GM12878 (cell line): Measurements from ENCODE around the gene MISP3. TPM values are rescaled to one million over a fixed set of nuclear protein-coding genes. Genes with fewer than 3 reads are reported as not detected.

ENCODE experiments used
- ATF3 ChIP-seq: IDR thresholded peaks from 2 replicates; pipeline ENCODE4 v1.6.1; 2011; ENCODE audit warnings: low read depth, mild to moderate bottlenecking, low read length, moderate library complexity, borderline replicate concordance; ENCODE audit errors: extremely low read depth
- BACH1 ChIP-seq: fragments of 450-650 bp; IDR thresholded peaks from 2 replicates; pipeline ENCODE4 v1.6.1; 2017; ENCODE audit warnings: mild to moderate bottlenecking, borderline replicate concordance
- CEBPB ChIP-seq, 2 experiments: fragments of 150-350 bp in 1 of 2; IDR thresholded peaks; 2 replicates each; pipeline ENCODE4 v1.6.1; 2012 to 2014; ENCODE audit warnings: low read depth in 2 of 2, low read length in 2 of 2, borderline replicate concordance in 1 of 2, inconsistent platforms in 1 of 2
- IKZF2 ChIP-seq, 2 experiments: fragments of 450-650 bp; IDR thresholded peaks; 2 replicates each; pipeline ENCODE4 v1.6.1; 2017; ENCODE audit warnings: mild to moderate bottlenecking in 2 of 2, moderate library complexity in 2 of 2
- LARP7 ChIP-seq: fragments of 450-650 bp; IDR thresholded peaks from 2 replicates; pipeline ENCODE4 v1.6.1; 2017; ENCODE audit warnings: mild to moderate bottlenecking
- MTA3 ChIP-seq: IDR thresholded peaks from 2 replicates; pipeline ENCODE4 v1.6.1; 2012; ENCODE audit warnings: low read length, inconsistent platforms, borderline replicate concordance
- MYB ChIP-seq: fragments of 150-350 bp; IDR thresholded peaks from 2 replicates; pipeline ENCODE4 v1.6.1; 2014; ENCODE audit warnings: mild to moderate bottlenecking, low read depth, low read length, borderline replicate concordance
- NKRF ChIP-seq: fragments of 450-650 bp; conservative IDR thresholded peaks from 2 replicates; pipeline ENCODE4 v1.6.1; 2017; ENCODE audit warnings: mild to moderate bottlenecking, moderate library complexity
- NR2C1 ChIP-seq: fragments of 450-650 bp; IDR thresholded peaks from 2 replicates; pipeline ENCODE4 v1.6.1; 2017; ENCODE audit warnings: antibody characterized with exemption, mild to moderate bottlenecking, moderate library complexity
- NR2F1 ChIP-seq: fragments of 450-650 bp; conservative IDR thresholded peaks from 2 replicates; pipeline ENCODE4 v1.6.1; 2017; ENCODE audit warnings: mild to moderate bottlenecking
- RB1 ChIP-seq: fragments of 450-650 bp; formaldehyde crosslinking; IDR thresholded peaks from 2 replicates; pipeline ENCODE4 v1.6.1; 2017; ENCODE audit warnings: mild to moderate bottlenecking, borderline replicate concordance
- SMARCA5 ChIP-seq: fragments of 450-650 bp; IDR thresholded peaks from 2 replicates; pipeline ENCODE4 v1.6.1; 2017; ENCODE audit warnings: mild to moderate bottlenecking
- ZBTB4 ChIP-seq: fragments of 450-650 bp; formaldehyde crosslinking; IDR thresholded peaks from 2 replicates; pipeline ENCODE4 v1.4.0; 2022; ENCODE audit warnings: mild to moderate bottlenecking, moderate library complexity
- polyA plus RNA-seq, 11 experiments: library from polyadenylated mRNA; depleted of rRNA in 4 of 11; unstranded in 6 of 11; stranded (reverse) in 5 of 11; fragments of >200 nt; fragmentation: Nextera tagmentation in 4 of 11; fragmentation: Illumina TruSeq in 1 of 11; extraction: Ambion mirVana in 4 of 11; extraction: Trizol in 1 of 11; gene quantifications; 1 replicate in 1 of 11; 2 replicates in 10 of 11; pipeline versions ENCODE4 v1.2.1 to v1.2.3, GENCODE V29; 2011 to 2016; ENCODE audit warnings: inconsistent platforms in 2 of 11, missing spikeins in 2 of 11, low read depth in 1 of 11
- total RNA-seq, 4 experiments: library from RNA; depleted of rRNA in 3 of 4; stranded (reverse); fragments of >200 nt in 3 of 4; fragmentation: Illumina TruSeq in 1 of 4; extraction: Trizol in 1 of 4; gene quantifications; 2 replicates each; pipeline versions ENCODE4 v1.2.1 to v1.2.3, GENCODE V29; 2013 to 2021
- TF ChIP-seq, protein P1 (sequence below): fragments of 450-650 bp; formaldehyde crosslinking; IDR thresholded peaks from 2 replicates; pipeline ENCODE4 v1.4.0; 2020; ENCODE audit warnings: mild to moderate bottlenecking, moderate library complexity
- TF ChIP-seq, protein P2 (sequence below): fragments of 450-650 bp; IDR thresholded peaks from 2 replicates; pipeline ENCODE4 v1.6.1; 2017; ENCODE audit warnings: low read depth, mild to moderate bottlenecking, moderate library complexity
- TF ChIP-seq, protein P3 (sequence below): IDR thresholded peaks from 2 replicates; pipeline ENCODE4 v1.6.1; 2012; ENCODE audit warnings: low read depth, low read length, improper control_type of control experiment

MISP3 gene
- total and polyA plus RNA-seq, 10 of the 15 experiments (the other 5 are each of a cell fraction or from before 2014, with no cell fraction given): 0.07 to 1.4 (median 0.64) TPM

DNA sequence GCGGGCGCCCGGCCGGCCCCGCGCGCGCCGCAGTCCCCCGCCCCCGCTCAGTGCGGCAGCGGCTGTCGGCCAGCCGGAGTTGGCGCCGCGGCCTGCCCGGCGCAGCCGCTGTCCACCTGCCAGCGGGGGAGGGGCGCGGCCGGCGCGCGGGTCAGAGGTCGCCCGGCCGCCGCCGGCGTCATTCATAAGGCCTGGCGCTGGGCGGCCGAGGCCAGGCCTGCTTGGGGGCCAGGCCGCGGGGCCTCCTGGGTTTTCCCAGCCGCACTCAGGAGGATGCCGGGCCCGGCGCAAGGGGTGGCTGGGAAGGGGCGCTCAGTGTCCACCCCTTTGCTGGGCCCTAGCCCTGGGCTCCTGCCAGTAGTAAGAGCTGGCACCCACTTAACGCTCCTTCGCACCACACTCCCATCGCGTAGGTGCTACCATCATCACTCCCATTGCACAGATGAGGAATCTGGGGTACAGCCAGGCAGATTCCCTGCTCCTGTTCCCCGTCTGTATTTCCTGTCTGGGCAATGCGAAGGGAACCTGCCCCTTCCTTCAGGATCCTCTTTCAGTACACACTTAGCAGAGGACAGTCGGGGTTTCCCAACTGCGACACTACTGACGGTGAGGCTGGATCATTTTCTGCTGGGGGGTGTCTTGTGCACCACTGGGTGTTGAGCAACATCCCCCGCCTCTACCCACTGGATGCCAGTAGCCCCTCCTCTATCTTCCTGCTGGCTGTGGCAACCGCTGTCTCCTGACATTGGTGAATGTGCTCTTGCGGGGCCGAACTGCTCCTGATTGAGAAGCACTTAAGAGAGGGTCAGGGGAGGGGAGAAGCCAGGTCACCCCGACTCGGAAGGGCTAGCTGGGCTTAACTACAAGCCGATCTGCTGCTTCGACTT, 45.8 kb downstream of the MISP3 start (continued):
- TF ChIP-seq MTA3 (peak; percentile 85; the same call in 1 of the 2 replicates), RB1 (no peak), NR2F1 (peak; percentile 99), CEBPB (IDR thresholded peaks at IDR 0.05; ENCODE audit: borderline replicate concordance in 1 of 2, low read depth in 2 of 2, low read length in 2 of 2) (peak in 1 of 2 experiments; percentile 44; a peak in 1 of 4 replicates), NR2C1 (peak; percentile 94), LARP7 (peak; percentile 75; the same call in 1 of the 2 replicates), MYB (no peak), ATF3 (no peak), SMARCA5 (0 out of 2 replicates have a peak, but pooled peaks have one; percentile 81), BACH1 (0 out of 2 replicates have a peak, but pooled peaks have one; percentile 51), IKZF2 (IDR thresholded peaks at IDR 0.05) (peak; percentile 41 to 49; a peak in 2 of 4 replicates), NKRF (peak; percentile 65; the same call in 1 of the 2 replicates), ZBTB4 (CRISPR knock-in tag) (no peak)
- TF ChIP-seq, protein P1, sequence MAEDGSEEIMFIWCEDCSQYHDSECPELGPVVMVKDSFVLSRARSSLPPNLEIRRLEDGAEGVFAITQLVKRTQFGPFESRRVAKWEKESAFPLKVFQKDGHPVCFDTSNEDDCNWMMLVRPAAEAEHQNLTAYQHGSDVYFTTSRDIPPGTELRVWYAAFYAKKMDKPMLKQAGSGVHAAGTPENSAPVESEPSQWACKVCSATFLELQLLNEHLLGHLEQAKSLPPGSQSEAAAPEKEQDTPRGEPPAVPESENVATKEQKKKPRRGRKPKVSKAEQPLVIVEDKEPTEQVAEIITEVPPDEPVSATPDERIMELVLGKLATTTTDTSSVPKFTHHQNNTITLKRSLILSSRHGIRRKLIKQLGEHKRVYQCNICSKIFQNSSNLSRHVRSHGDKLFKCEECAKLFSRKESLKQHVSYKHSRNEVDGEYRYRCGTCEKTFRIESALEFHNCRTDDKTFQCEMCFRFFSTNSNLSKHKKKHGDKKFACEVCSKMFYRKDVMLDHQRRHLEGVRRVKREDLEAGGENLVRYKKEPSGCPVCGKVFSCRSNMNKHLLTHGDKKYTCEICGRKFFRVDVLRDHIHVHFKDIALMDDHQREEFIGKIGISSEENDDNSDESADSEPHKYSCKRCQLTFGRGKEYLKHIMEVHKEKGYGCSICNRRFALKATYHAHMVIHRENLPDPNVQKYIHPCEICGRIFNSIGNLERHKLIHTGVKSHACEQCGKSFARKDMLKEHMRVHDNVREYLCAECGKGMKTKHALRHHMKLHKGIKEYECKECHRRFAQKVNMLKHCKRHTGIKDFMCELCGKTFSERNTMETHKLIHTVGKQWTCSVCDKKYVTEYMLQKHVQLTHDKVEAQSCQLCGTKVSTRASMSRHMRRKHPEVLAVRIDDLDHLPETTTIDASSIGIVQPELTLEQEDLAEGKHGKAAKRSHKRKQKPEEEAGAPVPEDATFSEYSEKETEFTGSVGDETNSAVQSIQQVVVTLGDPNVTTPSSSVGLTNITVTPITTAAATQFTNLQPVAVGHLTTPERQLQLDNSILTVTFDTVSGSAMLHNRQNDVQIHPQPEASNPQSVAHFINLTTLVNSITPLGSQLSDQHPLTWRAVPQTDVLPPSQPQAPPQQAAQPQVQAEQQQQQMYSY: no peak
- TF ChIP-seq, protein P2, sequence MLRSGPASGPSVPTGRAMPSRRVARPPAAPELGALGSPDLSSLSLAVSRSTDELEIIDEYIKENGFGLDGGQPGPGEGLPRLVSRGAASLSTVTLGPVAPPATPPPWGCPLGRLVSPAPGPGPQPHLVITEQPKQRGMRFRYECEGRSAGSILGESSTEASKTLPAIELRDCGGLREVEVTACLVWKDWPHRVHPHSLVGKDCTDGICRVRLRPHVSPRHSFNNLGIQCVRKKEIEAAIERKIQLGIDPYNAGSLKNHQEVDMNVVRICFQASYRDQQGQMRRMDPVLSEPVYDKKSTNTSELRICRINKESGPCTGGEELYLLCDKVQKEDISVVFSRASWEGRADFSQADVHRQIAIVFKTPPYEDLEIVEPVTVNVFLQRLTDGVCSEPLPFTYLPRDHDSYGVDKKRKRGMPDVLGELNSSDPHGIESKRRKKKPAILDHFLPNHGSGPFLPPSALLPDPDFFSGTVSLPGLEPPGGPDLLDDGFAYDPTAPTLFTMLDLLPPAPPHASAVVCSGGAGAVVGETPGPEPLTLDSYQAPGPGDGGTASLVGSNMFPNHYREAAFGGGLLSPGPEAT: peak; percentile 61; the same call in 1 of the 2 replicates
- TF ChIP-seq, protein P3, sequence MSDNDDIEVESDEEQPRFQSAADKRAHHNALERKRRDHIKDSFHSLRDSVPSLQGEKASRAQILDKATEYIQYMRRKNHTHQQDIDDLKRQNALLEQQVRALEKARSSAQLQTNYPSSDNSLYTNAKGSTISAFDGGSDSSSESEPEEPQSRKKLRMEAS: peak; percentile 39; the same call in 1 of the 2 replicates
